K562 (cell line): ENCODE results near the gene ZNF45. TPM values are rescaled to one million over a fixed set of nuclear protein-coding genes. Genes with fewer than 3 reads are reported as not detected.

ENCODE experiments used
- AFF1 ChIP-seq, 2 experiments: fragments of 450-650 bp; IDR thresholded peaks; 2 replicates each; pipeline ENCODE4 v1.6.1; 2018; ENCODE audit warnings: mild to moderate bottlenecking in 2 of 2, low read depth in 1 of 2; ENCODE audit not compliant: partially characterized antibody in 2 of 2
- ARID4B ChIP-seq: sonication (generic); formaldehyde crosslinking; IDR thresholded peaks from 2 replicates; pipeline ENCODE4 v1.8.0; 2022; ENCODE audit warnings: mild to moderate bottlenecking, missing genetic modification reagents
- BRF2 ChIP-seq: IDR thresholded peaks from 3 replicates; pipeline ENCODE4 v1.6.1; 2011; ENCODE audit warnings: borderline replicate concordance, mild to moderate bottlenecking; ENCODE audit not compliant: insufficient read length, insufficient read depth
- CBX1 ChIP-seq: sonication (generic); IDR thresholded peaks from 2 replicates; pipeline ENCODE4 v1.6.1; 2016; ENCODE audit warnings: antibody characterized with exemption, low read depth, mild to moderate bottlenecking
- ETV1 ChIP-seq: fragments of 450-650 bp; conservative IDR thresholded peaks from 2 replicates; pipeline ENCODE4 v1.6.1; 2016; ENCODE audit warnings: missing genetic modification characterization, control low read depth, low read depth, missing compliant biosample characterization
- KAT7 ChIP-seq: sonication (generic); formaldehyde crosslinking; IDR thresholded peaks from 2 replicates; pipeline ENCODE4 v1.8.0; 2022; ENCODE audit warnings: missing genetic modification reagents, mild to moderate bottlenecking, borderline replicate concordance
- MTA3 ChIP-seq: fragments of 450-650 bp; formaldehyde crosslinking; IDR thresholded peaks from 2 replicates; pipeline ENCODE4 v1.6.1; 2017; ENCODE audit warnings: mild to moderate bottlenecking, borderline replicate concordance
- POLR2AphosphoS5 ChIP-seq: IDR thresholded peaks from 2 replicates; pipeline ENCODE4 v1.6.1; 2011; ENCODE audit warnings: mild to moderate bottlenecking, low read depth, low read length, moderate library complexity; ENCODE audit not compliant: control insufficient read depth, insufficient read depth
- PREB ChIP-seq: sonication (generic); formaldehyde crosslinking; IDR thresholded peaks from 2 replicates; pipeline ENCODE4 v1.8.1; 2023; ENCODE audit warnings: mild to moderate bottlenecking, missing genetic modification reagents
- PRMT5 ChIP-seq: sonication (generic); formaldehyde crosslinking; IDR thresholded peaks from 2 replicates; pipeline ENCODE4 v1.5.0; 2020; ENCODE audit warnings: missing genetic modification reagents
- RBBP5 ChIP-seq: fragments of 200-600 bp; sonication (generic); IDR thresholded peaks from 2 replicates; pipeline ENCODE4 v1.6.1; 2012; ENCODE audit warnings: borderline replicate concordance, mild to moderate bottlenecking, low read length, control low read depth, inconsistent platforms; ENCODE audit not compliant: insufficient read depth, poor library complexity, severe bottlenecking
- SIN3A ChIP-seq, 2 experiments: fragments of 150-350 bp in 1 of 2; IDR thresholded peaks; 2 replicates each; pipeline ENCODE4 v1.6.1; 2011 to 2016; ENCODE audit warnings: borderline replicate concordance in 2 of 2, low read depth in 2 of 2, low read length in 2 of 2, mild to moderate bottlenecking in 2 of 2, moderate library complexity in 2 of 2; ENCODE audit not compliant: control insufficient read depth in 1 of 2
- ZNF766 ChIP-seq: fragments of 200-800 bp; sonication (Bioruptor generic); conservative IDR thresholded peaks from 2 replicates; pipeline ENCODE4 v1.6.1; 2016; ENCODE audit warnings: missing genetic modification characterization, missing compliant biosample characterization
- polyA plus RNA-seq, 8 experiments: library from polyadenylated mRNA; depleted of rRNA in 4 of 8; stranded (reverse) in 5 of 8; unstranded in 3 of 8; fragments of >200 nt; fragmentation: Nextera tagmentation in 2 of 8; fragmentation: Illumina TruSeq in 1 of 8; extraction: Ambion mirVana in 2 of 8; extraction: Trizol in 1 of 8; gene quantifications; 2 replicates each; pipeline versions ENCODE4 v1.2.1 to v1.2.3, GENCODE V29; 2011 to 2014; ENCODE audit warnings: inconsistent platforms in 1 of 8, missing spikeins in 1 of 8
- total RNA-seq, 7 experiments: library from RNA; depleted of rRNA in 6 of 7; stranded (reverse); fragments of >200 nt in 6 of 7; fragmentation: Illumina TruSeq in 2 of 7; extraction: Trizol in 2 of 7; gene quantifications; 2 replicates each; pipeline versions ENCODE4 v1.2.1 to v1.2.3, GENCODE V29; 2011 to 2021; ENCODE audit warnings: low replicate concordance in 1 of 7

The ZNF45 gene
- total and polyA plus RNA-seq, 9 of the 15 experiments (the other 6 are each of a cell fraction or from before 2014, with no cell fraction given), result 2.6 to 10.6 (median 9.4) TPM

- TF ChIP-seq ARID4B (CRISPR knock-in tag) (peak; percentile 74), ETV1 (tag) (peak; percentile 92), MTA3 (0 out of 2 replicates have a peak, but pooled peaks have one; percentile 21), POLR2AphosphoS5 (peak; percentile 37; the same call in 1 of the 2 replicates), KAT7 (CRISPR knock-in tag) (peak; percentile 65; the same call in 1 of the 2 replicates), PRMT5 (CRISPR knock-in tag) (no peak), PREB (0 out of 2 replicates have a peak, but pooled peaks have one; percentile 54), CBX1 (peak; percentile 55; the same call in 1 of the 2 replicates), RBBP5 (peak; percentile 58), SIN3A (IDR thresholded peaks at IDR 0.05; ENCODE audit: borderline replicate concordance in 2 of 2, control insufficient read depth in 1 of 2, low read depth in 2 of 2, low read length in 2 of 2) (peak in 1 of 2 experiments; percentile 81; a peak in 1 of 4 replicates), BRF2 (no peak), AFF1 (IDR thresholded peaks at IDR 0.05; ENCODE audit: low read depth in 1 of 2, partially characterized antibody in 2 of 2) (peak in 1 of 2 experiments; percentile 94), ZNF766 (CRISPR knock-in tag) (peak; percentile 60; the same call in 1 of the 2 replicates)
These were observed at the start of gene ZNF45 (continued) for GRCh38 chr19:43934985-43935708.
